SK-N-SH treated with all-trans-retinoic acid at 6 μM for 48 hours (cell line): ENCODE results near the gene DDIT3.
"Not testable (repeated sequence)": the region's sequence is repeated elsewhere in the genome, so short reads cannot be mapped to it uniquely, and the experiment has no call there.

Experiments used
- ATAC-seq: fragments of 200-7000 bp; cut with Tn5 transposase; 3 replicates; pipeline ENCODE4 v1.9.1; 2020; ENCODE audit warnings: mild to moderate bottlenecking, moderate library complexity
- ARNTL ChIP-seq: fragments of 450-650 bp; formaldehyde crosslinking; IDR thresholded peaks from 2 replicates; pipeline ENCODE4 v1.5.0; 2020; ENCODE audit warnings: low read depth, mild to moderate bottlenecking, moderate library complexity, borderline replicate concordance
- BACH2 ChIP-seq: fragments of 250-450 bp; sonication (Bioruptor Pico); IDR thresholded peaks from 2 replicates; pipeline ENCODE4 v1.9.0; 2021; ENCODE audit warnings: mild to moderate bottlenecking, borderline replicate concordance
- CREB5 ChIP-seq: fragments of 250-450 bp; sonication (Bioruptor Pico); IDR thresholded peaks from 2 replicates; pipeline ENCODE4 v1.5.1; 2020; ENCODE audit warnings: low read depth, mild to moderate bottlenecking, moderate library complexity
- CSDC2 ChIP-seq: fragments of 250-450 bp; sonication (Bioruptor Pico); IDR thresholded peaks from 2 replicates; pipeline ENCODE4 v1.5.0; 2020; ENCODE audit warnings: mild to moderate bottlenecking, moderate library complexity
- CSRNP3 ChIP-seq: fragments of 250-450 bp; sonication (Bioruptor Pico); IDR thresholded peaks from 2 replicates; pipeline ENCODE4 v1.5.1; 2021; ENCODE audit warnings: mild to moderate bottlenecking, moderate library complexity
- ESRRG ChIP-seq: fragments of 250-450 bp; sonication (Bioruptor Pico); IDR thresholded peaks from 2 replicates; pipeline ENCODE4 v1.6.1; 2021; ENCODE audit warnings: mild to moderate bottlenecking
- GLIS3 ChIP-seq: fragments of 250-450 bp; sonication (Bioruptor Pico); IDR thresholded peaks from 2 replicates; pipeline ENCODE4 v1.5.0; 2020; ENCODE audit warnings: mild to moderate bottlenecking, moderate library complexity
- OSR1 ChIP-seq: fragments of 250-450 bp; sonication (Bioruptor Pico); IDR thresholded peaks from 2 replicates; pipeline ENCODE4 v1.8.0; 2022; ENCODE audit warnings: moderate library complexity, mild to moderate bottlenecking, inconsistent platforms
- POU6F1 ChIP-seq: fragments of 250-450 bp; sonication (Bioruptor Pico); IDR thresholded peaks from 2 replicates; pipeline ENCODE4 v1.8.0; 2021; ENCODE audit warnings: low read depth, mild to moderate bottlenecking, moderate library complexity, borderline replicate concordance
- PPARA ChIP-seq: fragments of 250-450 bp; sonication (Bioruptor Pico); IDR thresholded peaks from 2 replicates; pipeline ENCODE4 v1.5.0; 2020; ENCODE audit warnings: mild to moderate bottlenecking, borderline replicate concordance
- RARB ChIP-seq: fragments of 250-450 bp; sonication (Bioruptor Pico); IDR thresholded peaks from 2 replicates; pipeline ENCODE4 v1.8.0; 2021; ENCODE audit warnings: mild to moderate bottlenecking, moderate library complexity
- SNAI2 ChIP-seq: fragments of 250-450 bp; sonication (Bioruptor Pico); IDR thresholded peaks from 2 replicates; pipeline ENCODE4 v1.5.0; 2020; ENCODE audit warnings: mild to moderate bottlenecking, moderate library complexity
- TCF4 ChIP-seq: fragments of 250-450 bp; sonication (Bioruptor Pico); IDR thresholded peaks from 2 replicates; pipeline ENCODE4 v1.8.0; 2021; ENCODE audit warnings: mild to moderate bottlenecking, moderate library complexity, borderline replicate concordance
- TOX ChIP-seq: fragments of 250-450 bp; sonication (Bioruptor Pico); IDR thresholded peaks from 2 replicates; pipeline ENCODE4 v1.8.0; 2021; ENCODE audit warnings: mild to moderate bottlenecking, moderate library complexity, borderline replicate concordance
- ZC3H10 ChIP-seq: fragments of 250-450 bp; sonication (Bioruptor Pico); IDR thresholded peaks from 2 replicates; pipeline ENCODE4 v1.5.1; 2021; ENCODE audit warnings: mild to moderate bottlenecking, moderate library complexity
- ZFP3 ChIP-seq: fragments of 250-450 bp; sonication (Bioruptor Pico); IDR thresholded peaks from 2 replicates; pipeline ENCODE4 v1.5.0; 2020; ENCODE audit warnings: mild to moderate bottlenecking, moderate library complexity
- ZFP30 ChIP-seq: fragments of 450-650 bp; formaldehyde crosslinking; IDR thresholded peaks from 2 replicates; pipeline ENCODE4 v1.5.0; 2022; ENCODE audit warnings: mild to moderate bottlenecking, moderate library complexity
- ZNF70 ChIP-seq: fragments of 450-650 bp; formaldehyde crosslinking; IDR thresholded peaks from 2 replicates; pipeline ENCODE4 v1.5.0; 2020; ENCODE audit warnings: mild to moderate bottlenecking, moderate library complexity
- ZNF8 ChIP-seq: fragments of 450-650 bp; formaldehyde crosslinking; IDR thresholded peaks from 2 replicates; pipeline ENCODE4 v1.5.0; 2020; ENCODE audit warnings: mild to moderate bottlenecking, moderate library complexity
- TF ChIP-seq, protein P1 (sequence below): fragments of 250-450 bp; sonication (Bioruptor Pico); IDR thresholded peaks from 2 replicates; pipeline ENCODE4 v1.8.0; 2020; ENCODE audit warnings: mild to moderate bottlenecking, moderate library complexity, borderline replicate concordance

DDIT3 gene

DNA sequence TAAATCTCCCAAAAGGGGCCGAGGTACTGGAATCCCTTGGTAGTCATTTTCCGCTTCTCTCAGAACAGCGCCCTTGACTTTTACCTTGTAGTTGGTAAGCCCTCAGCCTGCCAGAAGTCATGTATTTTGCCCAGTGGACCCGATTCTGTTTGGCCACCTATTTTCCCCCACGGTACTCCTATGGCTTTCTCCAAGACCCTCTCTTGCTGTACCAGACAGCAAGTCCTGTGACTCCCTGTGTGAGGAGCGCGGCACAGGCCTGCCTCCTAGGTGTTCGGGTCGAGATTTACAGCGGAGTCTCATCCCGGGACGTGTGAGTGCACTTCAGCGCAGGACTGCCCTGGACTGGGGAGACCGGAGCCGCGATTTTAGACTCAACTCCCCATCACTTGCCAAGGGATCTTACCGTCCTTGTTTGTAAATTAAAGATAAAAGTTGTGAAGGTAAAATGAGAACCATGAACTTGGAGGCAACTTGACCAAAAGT is 1.3 kb upstream of the DDIT3 start:
- no peak for ATAC-seq
- TF ChIP-seq SNAI2 (peak; percentile 54; the same call in 1 of the 2 replicates), POU6F1 (CRISPR knock-in tag) (no peak), GLIS3 (CRISPR knock-in tag) (no peak), RARB (no peak), ZC3H10 (CRISPR knock-in tag) (no peak), ZNF8 (CRISPR knock-in tag) (no peak)
- TF ChIP-seq, protein P1, sequence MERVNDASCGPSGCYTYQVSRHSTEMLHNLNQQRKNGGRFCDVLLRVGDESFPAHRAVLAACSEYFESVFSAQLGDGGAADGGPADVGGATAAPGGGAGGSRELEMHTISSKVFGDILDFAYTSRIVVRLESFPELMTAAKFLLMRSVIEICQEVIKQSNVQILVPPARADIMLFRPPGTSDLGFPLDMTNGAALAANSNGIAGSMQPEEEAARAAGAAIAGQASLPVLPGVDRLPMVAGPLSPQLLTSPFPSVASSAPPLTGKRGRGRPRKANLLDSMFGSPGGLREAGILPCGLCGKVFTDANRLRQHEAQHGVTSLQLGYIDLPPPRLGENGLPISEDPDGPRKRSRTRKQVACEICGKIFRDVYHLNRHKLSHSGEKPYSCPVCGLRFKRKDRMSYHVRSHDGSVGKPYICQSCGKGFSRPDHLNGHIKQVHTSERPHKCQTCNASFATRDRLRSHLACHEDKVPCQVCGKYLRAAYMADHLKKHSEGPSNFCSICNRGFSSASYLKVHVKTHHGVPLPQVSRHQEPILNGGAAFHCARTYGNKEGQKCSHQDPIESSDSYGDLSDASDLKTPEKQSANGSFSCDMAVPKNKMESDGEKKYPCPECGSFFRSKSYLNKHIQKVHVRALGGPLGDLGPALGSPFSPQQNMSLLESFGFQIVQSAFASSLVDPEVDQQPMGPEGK (CRISPR knock-in tag) = no peak

- ATAC-seq = no peak
- no peak for TF ChIP-seq ZC3H10 (CRISPR knock-in tag)
- 0 out of 2 replicates have a peak, but pooled peaks have one; percentile 10 for TF ChIP-seq CREB5 (CRISPR knock-in tag)
These were observed 590 bp downstream of the DDIT3 start for GRCh38 chr12:57519796-57520052.

GRCh38 chr12:57518920-57519795 is 1.2 kb downstream of the DDIT3 start:
- ATAC-seq = peak; percentile 7
- TF ChIP-seq PPARA = no peak
- TF ChIP-seq CSRNP3 = no peak
- TF ChIP-seq SNAI2 = no peak

DNA sequence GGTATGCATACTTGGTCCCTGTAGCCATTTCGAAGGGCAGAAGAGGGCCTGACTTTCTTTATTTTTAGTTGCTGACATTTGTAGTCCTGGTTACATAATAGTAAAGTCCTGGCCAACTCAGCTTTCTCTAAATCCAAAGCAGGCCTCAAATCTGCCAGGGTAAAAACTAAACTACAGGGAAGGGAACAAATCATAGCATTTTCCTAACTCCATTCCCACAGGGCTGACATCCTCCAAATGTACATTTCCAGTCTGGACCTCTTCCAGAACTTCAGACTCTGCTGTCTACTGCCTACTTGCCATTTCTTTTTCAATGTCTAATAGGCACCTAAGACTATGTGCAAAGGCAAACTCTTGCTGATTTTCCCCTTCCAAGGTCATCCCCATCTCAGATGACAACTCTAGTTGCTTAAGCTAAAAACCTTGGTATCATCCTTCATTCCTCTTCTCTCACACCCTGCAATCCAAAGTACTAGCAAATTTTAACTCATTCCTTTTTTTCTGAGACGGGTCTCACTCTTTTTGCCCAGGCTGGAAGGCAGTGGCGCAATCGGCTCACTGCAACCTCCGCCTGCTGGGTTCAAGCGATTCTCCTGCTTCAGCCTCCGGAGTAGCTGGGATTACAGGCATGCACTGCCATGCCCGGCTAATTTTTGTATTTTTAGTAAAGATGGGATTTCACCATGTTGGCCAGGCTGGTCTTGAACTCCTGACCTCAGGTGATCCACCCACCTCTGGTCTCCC is 2.0 kb downstream of the DDIT3 start:
- no peak for ATAC-seq
- TF ChIP-seq ESRRG (CRISPR knock-in tag) = no peak
- no peak for TF ChIP-seq ZNF70 (CRISPR knock-in tag)
- TF ChIP-seq PPARA = no peak
- TF ChIP-seq ARNTL (CRISPR knock-in tag) = no peak

DNA sequence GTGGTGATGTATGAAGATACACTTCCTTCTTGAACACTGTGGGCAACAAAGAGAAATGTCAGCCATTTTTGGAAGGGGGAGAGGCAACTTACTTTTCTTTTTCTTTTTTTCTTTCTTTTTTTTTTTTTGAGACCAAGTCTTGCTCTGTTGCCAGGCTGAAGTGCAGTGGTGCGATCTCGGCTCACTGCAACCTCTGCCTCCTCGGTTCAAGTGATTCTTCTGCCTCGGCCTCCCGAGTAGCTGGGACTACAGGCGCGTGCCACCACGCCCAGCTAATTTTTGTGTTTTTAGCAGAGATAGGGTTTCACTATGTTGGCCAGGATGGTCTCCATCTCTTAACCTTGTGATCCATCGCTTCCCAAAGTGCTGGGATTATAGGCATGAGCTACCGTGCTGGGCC is 2.6 kb downstream of the DDIT3 start:
- ATAC-seq = not testable (repeated sequence)

- TF ChIP-seq OSR1 (CRISPR knock-in tag) (no peak), TOX (CRISPR knock-in tag) (no peak), ESRRG (CRISPR knock-in tag) (no peak), TCF4 (CRISPR knock-in tag) (no peak), ZC3H10 (CRISPR knock-in tag) (no peak), CSRNP3 (no peak), BACH2 (CRISPR knock-in tag) (no peak), CSDC2 (CRISPR knock-in tag) (no peak), PPARA (no peak), ZFP30 (no peak), ARNTL (CRISPR knock-in tag) (no peak), SNAI2 (no peak), ZFP3 (no peak), RARB (no peak)
- ATAC-seq = no peak
These were observed 3.1 kb downstream of the DDIT3 start for GRCh38 chr12:57517187-57517586.
